ENCODE measurements around the gene HMGN1. TPM values are rescaled to one million over a fixed set of nuclear protein-coding genes. Genes with fewer than 3 reads are reported as not detected.

HMGN1 gene
- total RNA-seq, 1 experiment from 2014 or later, result 391 TPM

DNA sequence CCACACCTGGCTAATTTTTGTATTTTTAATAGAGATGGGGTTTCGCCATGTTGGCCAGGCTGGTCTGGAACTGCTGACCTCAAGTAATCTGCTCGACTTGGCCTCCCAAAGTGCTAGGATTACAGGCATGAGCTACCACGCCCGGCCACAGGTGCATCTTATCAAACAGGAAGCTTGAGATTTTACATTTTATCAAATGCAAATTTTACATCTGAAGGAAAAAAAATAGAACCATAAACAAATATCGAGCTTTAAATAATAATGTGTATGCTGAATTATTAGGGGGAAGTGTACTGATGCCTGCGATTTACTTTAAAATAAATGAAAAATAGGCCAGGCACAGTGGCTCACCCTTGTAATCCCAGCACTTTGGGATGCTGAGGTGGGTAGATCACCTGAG, 18.9 kb downstream of the HMGN1 start:
- intact Hi-C loops (cut with micrococcal nuclease; ENCODE audit: unreplicated experiment), result loop anchor here (2.0 kb wide), 1 partner anchor 13 kb away; no protein-coding TSS in a partner anchor
- H3K4me3 ChIP-seq (ENCODE audit: low read depth, low read length), result no peak overlapping the region
- Mint-ChIP-seq H3K36me3 (ENCODE audit: insufficient read depth, unreplicated experiment) (peaks cover 8% of the 10 kb centered on the region), H3K9me3 (ENCODE audit: unreplicated experiment) (no peaks in the 10 kb centered on the region), H3K27me3 (ENCODE audit: insufficient read depth, unreplicated experiment) (no peaks in the 10 kb centered on the region), H3K4me1 (ENCODE audit: low read depth, unreplicated experiment) (peaks cover 7% of the 10 kb centered on the region), H3K4me3 (ENCODE audit: unreplicated experiment) (no peak overlapping the region), H3K27ac (ENCODE audit: unreplicated experiment) (no peak overlapping the region)
- H3K4me1 ChIP-seq, result peaks cover 13% of the 10 kb centered on the region
- POLR2A ChIA-PET, result no interaction called here
- CTCF ChIA-PET, result no interaction called here
- no peak for DNase-seq
- no peaks in the 10 kb centered on the region for H3K9me3 ChIP-seq
- H3K27me3 ChIP-seq (replicated peaks; ENCODE audit: control insufficient read depth, insufficient read depth, low read length), result no peaks in the 10 kb centered on the region
- no peaks in the 10 kb centered on the region for H3K36me3 ChIP-seq (ENCODE audit: control insufficient read depth, insufficient read depth, low read length)
- TF ChIP-seq, protein P1, sequence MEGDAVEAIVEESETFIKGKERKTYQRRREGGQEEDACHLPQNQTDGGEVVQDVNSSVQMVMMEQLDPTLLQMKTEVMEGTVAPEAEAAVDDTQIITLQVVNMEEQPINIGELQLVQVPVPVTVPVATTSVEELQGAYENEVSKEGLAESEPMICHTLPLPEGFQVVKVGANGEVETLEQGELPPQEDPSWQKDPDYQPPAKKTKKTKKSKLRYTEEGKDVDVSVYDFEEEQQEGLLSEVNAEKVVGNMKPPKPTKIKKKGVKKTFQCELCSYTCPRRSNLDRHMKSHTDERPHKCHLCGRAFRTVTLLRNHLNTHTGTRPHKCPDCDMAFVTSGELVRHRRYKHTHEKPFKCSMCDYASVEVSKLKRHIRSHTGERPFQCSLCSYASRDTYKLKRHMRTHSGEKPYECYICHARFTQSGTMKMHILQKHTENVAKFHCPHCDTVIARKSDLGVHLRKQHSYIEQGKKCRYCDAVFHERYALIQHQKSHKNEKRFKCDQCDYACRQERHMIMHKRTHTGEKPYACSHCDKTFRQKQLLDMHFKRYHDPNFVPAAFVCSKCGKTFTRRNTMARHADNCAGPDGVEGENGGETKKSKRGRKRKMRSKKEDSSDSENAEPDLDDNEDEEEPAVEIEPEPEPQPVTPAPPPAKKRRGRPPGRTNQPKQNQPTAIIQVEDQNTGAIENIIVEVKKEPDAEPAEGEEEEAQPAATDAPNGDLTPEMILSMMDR (IDR thresholded peaks at IDR 0.05; ENCODE audit: insufficient read depth in 1 of 2, low read depth in 1 of 2, low read length in 1 of 2, severe bottlenecking in 1 of 2, unreplicated experiment in 1 of 2), result no peak
- BruUV-seq (replicated peaks), result no TSS peak

DNA sequence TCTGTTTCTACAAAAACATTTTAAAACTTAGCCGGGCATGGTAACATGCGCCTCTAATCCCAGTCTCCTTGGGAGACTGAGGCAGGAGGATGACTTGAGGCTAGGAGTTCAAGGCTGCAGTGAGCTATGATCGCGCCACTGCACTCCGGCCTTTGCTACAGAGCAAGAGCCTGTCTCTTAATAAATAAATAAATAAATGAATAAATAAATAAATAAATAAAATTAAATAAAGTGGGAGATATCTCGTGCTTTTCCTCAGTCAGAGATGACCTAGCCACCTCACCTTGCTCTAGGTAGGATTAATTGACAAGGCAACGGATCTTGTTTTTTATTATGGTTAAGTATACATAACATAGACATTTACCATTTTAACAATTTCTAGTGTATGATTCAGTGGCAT, 21.2 kb downstream of the HMGN1 start:
- ChIA-PET CTCF (no interaction called here), POLR2A (no interaction called here)
- Mint-ChIP-seq H3K9me3 (ENCODE audit: unreplicated experiment) (no peaks in the 10 kb centered on the region), H3K36me3 (ENCODE audit: insufficient read depth, unreplicated experiment) (peaks cover 8% of the 10 kb centered on the region), H3K4me1 (ENCODE audit: low read depth, unreplicated experiment) (peaks cover 10% of the 10 kb centered on the region), H3K4me3 (ENCODE audit: unreplicated experiment) (no peak overlapping the region), H3K27ac (ENCODE audit: unreplicated experiment) (no peak overlapping the region), H3K27me3 (ENCODE audit: insufficient read depth, unreplicated experiment) (no peaks in the 10 kb centered on the region)
- Histone ChIP-seq H3K27me3 (replicated peaks; ENCODE audit: control insufficient read depth, insufficient read depth, low read length) (no peaks in the 10 kb centered on the region), H3K4me1 (peaks cover 8% of the 10 kb centered on the region), H3K4me3 (ENCODE audit: low read depth, low read length) (no peak overlapping the region), H3K9me3 (no peaks in the 10 kb centered on the region), H3K36me3 (ENCODE audit: control insufficient read depth, insufficient read depth, low read length) (no peaks in the 10 kb centered on the region)
- DNase-seq, result no peak
- TF ChIP-seq, protein P1 (IDR thresholded peaks at IDR 0.05; ENCODE audit: insufficient read depth in 1 of 2, low read depth in 1 of 2, low read length in 1 of 2, severe bottlenecking in 1 of 2, unreplicated experiment in 1 of 2), result no peak
- no TSS peak for BruUV-seq (replicated peaks)
- intact Hi-C loops (cut with micrococcal nuclease; ENCODE audit: unreplicated experiment), result no loop called here

DNA sequence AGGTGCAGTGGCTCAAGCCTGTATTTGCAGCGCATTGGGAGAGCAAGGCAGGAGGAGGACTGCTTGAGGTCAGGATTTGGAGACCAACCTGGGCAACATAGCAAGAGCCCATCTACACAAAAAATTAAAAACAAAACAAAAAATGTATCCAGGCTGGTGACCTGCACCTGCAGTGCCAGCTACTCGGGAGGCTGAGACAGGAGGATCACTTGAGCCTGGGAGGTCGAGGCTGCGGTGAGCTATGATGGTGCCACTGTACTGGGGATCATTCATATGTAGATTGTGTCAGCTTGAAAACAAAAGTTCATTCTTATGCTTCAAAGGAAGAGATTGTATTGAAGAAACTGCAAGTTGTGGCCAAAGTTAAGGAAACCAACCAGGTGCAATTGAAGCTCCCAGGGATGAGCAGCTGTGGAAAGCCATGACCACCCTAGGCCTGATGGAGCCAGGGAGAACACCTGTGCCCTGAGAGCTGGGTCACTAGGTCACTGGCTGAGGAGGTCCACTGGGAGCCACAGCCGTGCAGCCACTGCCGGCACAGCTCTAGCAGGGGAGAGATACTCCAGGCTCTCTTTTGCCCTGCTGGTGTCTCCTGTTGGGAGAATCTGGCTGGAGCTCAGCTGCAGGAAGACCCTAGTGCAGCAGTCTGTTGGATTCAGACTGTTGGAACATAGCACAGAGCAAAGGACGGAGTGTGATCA, 22.1 kb downstream of the HMGN1 start:
- Mint-ChIP-seq H3K27ac (ENCODE audit: unreplicated experiment) (no peak overlapping the region), H3K36me3 (ENCODE audit: insufficient read depth, unreplicated experiment) (peaks cover under 1% of the 10 kb centered on the region), H3K4me3 (ENCODE audit: unreplicated experiment) (no peak overlapping the region), H3K9me3 (ENCODE audit: unreplicated experiment) (no peaks in the 10 kb centered on the region), H3K4me1 (ENCODE audit: low read depth, unreplicated experiment) (peaks cover 10% of the 10 kb centered on the region), H3K27me3 (ENCODE audit: insufficient read depth, unreplicated experiment) (no peaks in the 10 kb centered on the region)
- intact Hi-C loops (cut with micrococcal nuclease; ENCODE audit: unreplicated experiment), result no loop called here
- no TSS peak for BruUV-seq (replicated peaks)
- TF ChIP-seq, protein P1 (IDR thresholded peaks at IDR 0.05; ENCODE audit: insufficient read depth in 1 of 2, low read depth in 1 of 2, low read length in 1 of 2, severe bottlenecking in 1 of 2, unreplicated experiment in 1 of 2), result no peak
- Histone ChIP-seq H3K9me3 (no peaks in the 10 kb centered on the region), H3K4me3 (ENCODE audit: low read depth, low read length) (no peak overlapping the region), H3K36me3 (ENCODE audit: control insufficient read depth, insufficient read depth, low read length) (no peaks in the 10 kb centered on the region), H3K4me1 (peaks cover 10% of the 10 kb centered on the region), H3K27me3 (replicated peaks; ENCODE audit: control insufficient read depth, insufficient read depth, low read length) (no peaks in the 10 kb centered on the region)
- ChIA-PET POLR2A (no interaction called here), CTCF (interaction anchor here (0.5 kb wide), 1 partner anchor 61 kb away, joined by 3 read pairs; no protein-coding TSS in a partner anchor)
- DNase-seq, result no peak

Measured in Caco-2 (cell line).